SH-SY5Y (cell line): ENCODE data around the gene METTL16.

Experiments used
- GATA2 ChIP-seq: IDR thresholded peaks from 2 replicates; pipeline ENCODE4 v1.6.1; 2011; ENCODE audit warnings: mild to moderate bottlenecking, low read depth, low read length
- GATA3 ChIP-seq: IDR thresholded peaks from 2 replicates; pipeline ENCODE4 v1.6.1; 2011; ENCODE audit warnings: low read depth, mild to moderate bottlenecking, low read length, moderate library complexity

DNA sequence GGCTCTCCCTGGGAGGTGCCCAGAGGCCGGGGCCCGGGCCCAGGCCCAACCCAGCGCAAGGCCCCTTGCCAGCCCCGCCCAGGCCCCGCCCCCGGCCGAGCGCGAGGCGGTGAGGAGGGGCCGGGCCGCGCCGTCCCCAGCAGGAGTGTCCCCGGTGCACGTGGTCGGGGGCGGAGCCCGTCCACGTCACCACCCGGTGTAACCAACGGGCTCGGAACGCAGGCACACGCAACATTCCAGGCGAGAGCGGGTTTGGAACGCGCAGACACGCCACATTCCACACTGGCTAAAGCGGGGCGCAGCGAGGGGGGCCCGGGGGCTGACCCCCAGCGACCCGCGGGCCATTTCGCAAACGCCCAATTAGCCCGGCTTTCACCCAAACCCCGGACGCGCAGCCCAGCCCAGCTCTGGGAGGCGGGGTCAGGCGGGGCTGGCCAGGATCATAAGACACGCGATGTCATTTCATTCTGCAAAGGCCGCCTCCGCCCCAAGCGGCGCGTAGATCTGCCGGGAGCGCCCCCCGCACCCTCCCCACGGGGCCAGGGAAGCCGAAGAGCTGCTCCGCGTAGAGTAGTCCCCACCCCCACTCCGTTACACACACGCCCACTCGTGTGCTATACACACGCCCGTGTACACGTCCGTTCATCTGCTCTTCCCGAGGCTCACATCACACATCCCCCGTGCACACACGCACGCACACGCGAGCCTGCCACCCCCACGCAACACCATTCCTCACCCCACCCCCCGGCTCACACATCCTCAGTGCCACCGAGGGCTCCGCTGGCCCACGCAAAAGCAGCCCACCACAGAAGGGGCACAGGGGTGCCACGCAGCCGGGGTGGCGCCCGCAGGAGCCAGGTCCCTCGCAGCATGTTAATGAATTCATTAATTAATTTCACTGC lies 111.9 kb downstream of the METTL16 start:
- TF ChIP-seq GATA3: no peak
- TF ChIP-seq GATA2: no peak
